ENCODE measurements around the gene DNTTIP2.

- TF ChIP-seq POLR2AphosphoS5 (IDR thresholded peaks at IDR 0.05) = peak; percentile 97 to 98 (median 97)
- TF ChIP-seq, protein P1, sequence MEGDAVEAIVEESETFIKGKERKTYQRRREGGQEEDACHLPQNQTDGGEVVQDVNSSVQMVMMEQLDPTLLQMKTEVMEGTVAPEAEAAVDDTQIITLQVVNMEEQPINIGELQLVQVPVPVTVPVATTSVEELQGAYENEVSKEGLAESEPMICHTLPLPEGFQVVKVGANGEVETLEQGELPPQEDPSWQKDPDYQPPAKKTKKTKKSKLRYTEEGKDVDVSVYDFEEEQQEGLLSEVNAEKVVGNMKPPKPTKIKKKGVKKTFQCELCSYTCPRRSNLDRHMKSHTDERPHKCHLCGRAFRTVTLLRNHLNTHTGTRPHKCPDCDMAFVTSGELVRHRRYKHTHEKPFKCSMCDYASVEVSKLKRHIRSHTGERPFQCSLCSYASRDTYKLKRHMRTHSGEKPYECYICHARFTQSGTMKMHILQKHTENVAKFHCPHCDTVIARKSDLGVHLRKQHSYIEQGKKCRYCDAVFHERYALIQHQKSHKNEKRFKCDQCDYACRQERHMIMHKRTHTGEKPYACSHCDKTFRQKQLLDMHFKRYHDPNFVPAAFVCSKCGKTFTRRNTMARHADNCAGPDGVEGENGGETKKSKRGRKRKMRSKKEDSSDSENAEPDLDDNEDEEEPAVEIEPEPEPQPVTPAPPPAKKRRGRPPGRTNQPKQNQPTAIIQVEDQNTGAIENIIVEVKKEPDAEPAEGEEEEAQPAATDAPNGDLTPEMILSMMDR (IDR thresholded peaks at IDR 0.05 in 8 of 11, conservative IDR thresholded peaks at IDR 0.05 in 3 of 11) = peak in 2 of 11 experiments; percentile 9 to 33
- TF ChIP-seq POLR2A (IDR thresholded peaks at IDR 0.05) = peak; percentile 41 to 79 (median 66)
Measured at GRCh38 chr1:93878889-93879586, at the start of gene DNTTIP2.
